Tongue (tissue), 2 donors: Measurements from ENCODE around the gene ZNF789. TPM values are rescaled to one million over a fixed set of nuclear protein-coding genes. Genes with fewer than 3 reads are reported as not detected.
A peak's percentile ranks its signal among the peaks of the same experiment; 100 is the strongest.
"Not testable (repeated sequence)": the region's sequence is repeated elsewhere in the genome, so short reads cannot be mapped to it uniquely, and the experiment has no call there.

Source experiments
- DNase-seq: peaks from one replicate; pipeline ENCODE4 v3.0.0-alpha.2; 2015
- total RNA-seq: library from RNA; depleted of rRNA; stranded (reverse); fragments of >200 nt; gene quantifications from one replicate; pipeline ENCODE4 v1.2.3, GENCODE V29; 2014

The ZNF789 gene
- total RNA-seq, 1 donor from 2014 or later = 15.7 TPM

GRCh38 chr7:99457650-99458493 lies 14.8 kb upstream of the ZNF789 start:
- DNase-seq = no peak

GRCh38 chr7:99459087-99459486 lies 13.6 kb upstream of the ZNF789 start:
- no peak for DNase-seq

GRCh38 chr7:99460651-99461050 lies 12.0 kb upstream of the ZNF789 start:
- no peak for DNase-seq

- DNase-seq = no peak
Measured at GRCh38 chr7:99461221-99461620, 11.5 kb upstream of the ZNF789 start.

GRCh38 chr7:99465421-99465768 lies 7.3 kb upstream of the ZNF789 start:
- no peak for DNase-seq

GRCh38 chr7:99468336-99468918 lies 4.3 kb upstream of the ZNF789 start:
- no peak for DNase-seq

GRCh38 chr7:99469381-99470065 lies 3.2 kb upstream of the ZNF789 start:
- DNase-seq = no peak

GRCh38 chr7:99473315-99473596 lies 566 bp downstream of the ZNF789 start:
- peak; percentile 54 for DNase-seq

- no peak for DNase-seq
Measured at GRCh38 chr7:99476107-99476506, 3.4 kb downstream of the ZNF789 start.

- no peak for DNase-seq
Measured at GRCh38 chr7:99478464-99479440, 6.1 kb downstream of the ZNF789 start.

- DNase-seq = no peak
Measured at GRCh38 chr7:99485094-99485493, 12.4 kb downstream of the ZNF789 start.

GRCh38 chr7:99489235-99489634 lies 16.5 kb downstream of the ZNF789 start:
- no peak for DNase-seq

GRCh38 chr7:99490878-99491277 lies 18.2 kb downstream of the ZNF789 start:
- no peak for DNase-seq

GRCh38 chr7:99493823-99494222 lies 21.1 kb downstream of the ZNF789 start:
- DNase-seq = no peak

GRCh38 chr7:99497766-99498545 lies 25.3 kb downstream of the ZNF789 start:
- no peak for DNase-seq

- DNase-seq = no peak
Measured at GRCh38 chr7:99498546-99498944, 25.9 kb downstream of the ZNF789 start.

GRCh38 chr7:99499371-99499720 lies 26.7 kb downstream of the ZNF789 start:
- peak; percentile 8 for DNase-seq

- peak; percentile 97 for DNase-seq
Measured at GRCh38 chr7:99499721-99500636, 27.3 kb downstream of the ZNF789 start, which contains the start of gene ZNF394. ZNF394 (minus strand) TSS chr7:99500281; CDS start chr7:99500093, 188 bp downstream.

GRCh38 chr7:99500637-99501009 lies 27.9 kb downstream of the ZNF789 start:
- no peak for DNase-seq

GRCh38 chr7:99501236-99501635 lies 28.5 kb downstream of the ZNF789 start:
- DNase-seq = not testable (repeated sequence)

GRCh38 chr7:99504281-99504602 lies 31.6 kb downstream of the ZNF789 start:
- peak; percentile 99 for DNase-seq
